Keratinocyte (primary cell): ENCODE results near the gene CBL. TPM values are rescaled to one million over a fixed set of nuclear protein-coding genes. Genes with fewer than 3 reads are reported as not detected.

Experiments
- DNase-seq: peaks from one replicate; pipeline ENCODE4 v3.0.0-alpha.2; 2011; ENCODE audit warnings: low read depth, missing footprints, low spot score
- FAIRE-seq: peaks from 2 replicates; lab custom pipeline; 2011; peaks lifted over from hg19 to GRCh38; lab: Jason Lieb, UNC
- H2AFZ ChIP-seq: 2 replicates; pipeline ENCODE4 v1.6.0; 2012; ENCODE audit warnings: low read length, control low read depth, inconsistent platforms; ENCODE audit not compliant: control insufficient read depth
- H3K27ac ChIP-seq: 2 replicates; pipeline ENCODE4 v1.5.1; 2011; ENCODE audit warnings: low read length; ENCODE audit not compliant: control insufficient read depth, insufficient read depth
- H3K27me3 ChIP-seq: 3 replicates; pipeline ENCODE4 v1.6.0; 2011; ENCODE audit warnings: low read length; ENCODE audit not compliant: control insufficient read depth, insufficient read depth; ENCODE audit errors: extremely low read depth
- H3K36me3 ChIP-seq, 2 experiments: 2 replicates in 1 of 2; 3 replicates in 1 of 2; pipeline ENCODE4 v1.5.1; 2011; ENCODE audit warnings: low read length in 2 of 2, mild to moderate bottlenecking in 1 of 2; ENCODE audit not compliant: control insufficient read depth in 2 of 2, insufficient read depth in 2 of 2; ENCODE audit errors: extremely low read depth in 1 of 2
- H3K4me1 ChIP-seq: 3 replicates; pipeline ENCODE4 v1.5.1; 2011; ENCODE audit warnings: low read length; ENCODE audit not compliant: control insufficient read depth, insufficient read depth; ENCODE audit errors: extremely low read depth
- H3K4me2 ChIP-seq: 3 replicates; pipeline ENCODE4 v1.6.0; 2011; ENCODE audit warnings: low read depth, low read length; ENCODE audit not compliant: control insufficient read depth, insufficient read depth; ENCODE audit errors: extremely low read depth
- H3K4me3 ChIP-seq, 3 experiments: fragments of 200-600 bp in 1 of 3; sonication (generic) in 1 of 3; 2 replicates in 2 of 3; 3 replicates in 1 of 3; pipeline ENCODE4 v1.5.1; 2011 to 2016; ENCODE audit warnings: low read length in 3 of 3, mild to moderate bottlenecking in 3 of 3, control low read depth in 2 of 3, inconsistent platforms in 1 of 3, low read depth in 1 of 3, mixed read lengths in 1 of 3, mixed run types in 1 of 3, moderate library complexity in 1 of 3; ENCODE audit not compliant: control insufficient read depth in 2 of 3, insufficient read depth in 2 of 3; ENCODE audit errors: extremely low read depth in 1 of 3
- H3K79me2 ChIP-seq: 2 replicates; pipeline ENCODE4 v1.6.0; 2012; ENCODE audit warnings: low read length; ENCODE audit not compliant: control insufficient read depth, insufficient read depth
- H3K9ac ChIP-seq: 3 replicates; pipeline ENCODE4 v1.6.0; 2011; ENCODE audit warnings: low read length; ENCODE audit not compliant: control insufficient read depth, insufficient read depth; ENCODE audit errors: extremely low read depth
- H3K9me1 ChIP-seq: 3 replicates; pipeline ENCODE4 v1.6.0; 2011; ENCODE audit warnings: low read length; ENCODE audit not compliant: control insufficient read depth, insufficient read depth; ENCODE audit errors: extremely low read depth
- H3K9me3 ChIP-seq: 2 replicates; pipeline ENCODE4 v1.5.1; 2012; ENCODE audit warnings: low read depth, low read length; ENCODE audit not compliant: control insufficient read depth
- H4K20me1 ChIP-seq: 3 replicates; pipeline ENCODE4 v1.6.0; 2011; ENCODE audit warnings: low read length; ENCODE audit not compliant: control insufficient read depth, insufficient read depth; ENCODE audit errors: extremely low read depth
- CTCF ChIP-seq, 3 experiments: IDR thresholded peaks in 1 of 3; conservative IDR thresholded peaks in 1 of 3; optimal IDR thresholded peaks in 1 of 3; 2 replicates in 2 of 3; 3 replicates in 1 of 3; pipeline versions ENCODE3 to v1.5.1; 2011; ENCODE audit warnings: low read length in 3 of 3, mild to moderate bottlenecking in 3 of 3, moderate library complexity in 2 of 3, control low read depth in 1 of 3, inconsistent platforms in 1 of 3; ENCODE audit not compliant: insufficient read depth in 2 of 3; ENCODE audit errors: extremely low read depth in 1 of 3
- EZH2 ChIP-seq: IDR thresholded peaks from one replicate; pipeline ENCODE4 v1.6.1; 2012; ENCODE audit warnings: inconsistent platforms, mild to moderate bottlenecking, low read length, moderate library complexity
- dilution Hi-C: fragments of 300-500 bp; cut with MboI; formaldehyde crosslinking; loops from one replicate; pipeline ENCODE4 v1.7.0; 2020; ENCODE audit warnings: low sequenced_read_pairs; ENCODE audit not compliant: extremely low pct_ligation_motif_present
- polyA plus RNA-seq, 5 experiments: library from polyadenylated mRNA; depleted of rRNA in 3 of 5; stranded (reverse) in 3 of 5; stranded (forward) in 1 of 5; unstranded in 1 of 5; fragments of >200 nt; gene quantifications; 1 replicate in 1 of 5; 2 replicates in 3 of 5; 3 replicates in 1 of 5; pipeline versions ENCODE4 v1.2.1 to v1.2.3, GENCODE V29; 2011 to 2012; ENCODE audit warnings: missing spikeins in 2 of 5, low read depth in 1 of 5, low replicate concordance in 1 of 5

Gene CBL
- polyA plus RNA-seq, 1 donor (not counting 4 experiments of a cell fraction or from before 2014, with no cell fraction given), result 14.1 TPM

DNA sequence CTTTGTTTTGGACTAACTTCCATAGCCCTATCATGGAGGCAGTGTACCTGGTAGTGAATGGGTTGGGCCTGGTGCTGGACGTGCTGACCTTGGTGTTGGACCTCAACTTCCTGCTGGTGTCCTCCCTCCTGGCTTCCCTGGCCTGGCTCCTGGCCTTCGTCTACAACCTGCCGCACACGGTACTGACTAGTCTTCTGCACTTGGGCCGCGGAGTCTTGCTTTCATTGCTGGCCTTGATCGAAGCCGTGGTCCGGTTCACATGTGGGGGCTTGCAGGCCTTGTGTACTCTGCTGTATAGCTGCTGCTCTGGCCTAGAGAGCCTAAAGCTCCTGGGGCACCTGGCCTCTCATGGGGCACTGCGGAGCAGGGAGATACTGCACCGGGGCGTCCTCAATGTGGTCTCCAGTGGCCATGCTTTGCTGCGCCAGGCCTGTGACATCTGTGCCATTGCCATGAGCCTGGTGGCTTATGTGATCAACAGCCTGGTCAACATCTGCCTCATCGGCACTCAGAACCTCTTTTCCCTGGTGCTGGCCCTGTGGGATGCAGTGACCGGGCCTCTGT lies 129.0 kb downstream of the CBL start:
- H3K27ac ChIP-seq, result peak overlapping the region; percentile 87
- H3K9ac ChIP-seq, result peak overlapping the region; percentile 91
- H3K4me1 ChIP-seq, result peaks cover 19% of the 10 kb centered on the region
- H3K4me2 ChIP-seq, result peak overlapping the region; percentile 99
- peak overlapping the region; percentile 83 to 97 (median 96) for H3K4me3 ChIP-seq
- FAIRE-seq (no peak), DNase-seq (no peak)
- no peaks in the 10 kb centered on the region for H3K9me3 ChIP-seq
- peaks cover 4 to 14% of the 10 kb centered on the region in 2 experiments for H3K36me3 ChIP-seq
- peaks cover 26% of the 10 kb centered on the region for H3K79me2 ChIP-seq
- peaks cover 3% of the 10 kb centered on the region for H4K20me1 ChIP-seq
- dilution Hi-C loops, result no loop called here
- TF ChIP-seq EZH2 (no peak), CTCF (optimal IDR thresholded peaks at IDR 0.05 in 1 of 3, IDR thresholded peaks at IDR 0.05 in 1 of 3, conservative IDR thresholded peaks at IDR 0.05 in 1 of 3; ENCODE audit: extremely low read depth in 1 of 3, insufficient read depth in 2 of 3, low read length in 3 of 3) (no peak)
- H3K27me3 ChIP-seq, result peaks cover 12% of the 10 kb centered on the region
- no peak overlapping the region for H2AFZ ChIP-seq
- no peaks in the 10 kb centered on the region for H3K9me1 ChIP-seq

DNA sequence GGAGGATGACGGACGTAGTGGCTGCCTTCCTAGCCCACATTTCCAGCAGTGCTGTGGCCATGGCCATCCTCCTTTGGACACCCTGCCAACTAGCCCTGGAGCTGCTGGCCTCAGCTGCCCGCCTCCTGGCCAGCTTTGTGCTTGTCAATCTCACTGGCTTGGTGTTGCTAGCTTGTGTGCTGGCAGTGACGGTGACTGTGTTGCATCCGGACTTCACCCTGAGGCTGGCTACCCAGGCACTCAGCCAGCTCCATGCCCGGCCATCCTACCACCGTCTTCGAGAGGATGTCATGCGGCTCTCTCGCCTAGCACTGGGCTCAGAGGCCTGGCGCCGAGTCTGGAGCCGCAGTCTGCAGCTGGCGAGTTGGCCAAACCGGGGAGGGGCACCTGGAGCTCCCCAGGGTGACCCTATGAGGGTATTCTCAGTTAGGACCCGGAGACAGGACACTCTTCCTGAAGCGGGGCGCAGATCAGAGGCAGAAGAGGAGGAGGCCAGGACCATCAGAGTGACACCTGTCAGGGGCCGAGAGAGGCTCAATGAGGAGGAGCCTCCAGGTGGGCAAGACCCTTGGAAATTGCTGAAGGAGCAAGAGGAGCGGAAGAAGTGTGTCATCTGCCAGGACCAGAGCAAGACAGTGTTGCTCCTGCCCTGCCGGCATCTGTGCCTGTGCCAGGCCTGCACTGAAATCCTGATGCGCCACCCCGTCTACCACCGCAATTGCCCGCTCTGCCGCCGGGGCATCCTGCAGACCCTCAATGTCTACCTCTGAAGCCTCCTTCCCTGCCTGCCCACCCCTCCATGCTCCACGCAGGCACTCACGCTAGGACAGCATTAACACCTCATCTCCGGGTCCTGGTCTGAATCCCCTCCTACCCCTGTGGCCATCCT lies 129.8 kb downstream of the CBL start:
- Histone ChIP-seq H4K20me1 (peaks cover 3% of the 10 kb centered on the region), H3K27ac (no peak overlapping the region), H3K9ac (peak overlapping the region; percentile 91), H2AFZ (no peak overlapping the region), H3K9me1 (no peaks in the 10 kb centered on the region), H3K79me2 (peaks cover 26% of the 10 kb centered on the region), H3K4me1 (peaks cover 19% of the 10 kb centered on the region), H3K4me3 (peak overlapping the region in 1 of 3 experiments; percentile 96), H3K36me3 (peaks cover 4 to 14% of the 10 kb centered on the region in 2 experiments), H3K9me3 (no peaks in the 10 kb centered on the region), H3K27me3 (peaks cover 19% of the 10 kb centered on the region), H3K4me2 (peak overlapping the region; percentile 99)
- no peak for DNase-seq
- FAIRE-seq, result no peak
- dilution Hi-C loops, result no loop called here
- TF ChIP-seq EZH2 (no peak), CTCF (optimal IDR thresholded peaks at IDR 0.05 in 1 of 3, IDR thresholded peaks at IDR 0.05 in 1 of 3, conservative IDR thresholded peaks at IDR 0.05 in 1 of 3; ENCODE audit: extremely low read depth in 1 of 3, insufficient read depth in 2 of 3, low read length in 3 of 3) (no peak)
